SK-N-SH treated with all-trans-retinoic acid at 6 μM for 48 hours (cell line): ENCODE results near the gene NDRG2.

ENCODE experiments used
- ATAC-seq: fragments of 200-7000 bp; cut with Tn5 transposase; 3 replicates; pipeline ENCODE4 v1.9.1; 2020; ENCODE audit warnings: mild to moderate bottlenecking, moderate library complexity
- BACH2 ChIP-seq: fragments of 250-450 bp; sonication (Bioruptor Pico); IDR thresholded peaks from 2 replicates; pipeline ENCODE4 v1.9.0; 2021; ENCODE audit warnings: mild to moderate bottlenecking, borderline replicate concordance
- CSDC2 ChIP-seq: fragments of 250-450 bp; sonication (Bioruptor Pico); IDR thresholded peaks from 2 replicates; pipeline ENCODE4 v1.5.0; 2020; ENCODE audit warnings: mild to moderate bottlenecking, moderate library complexity
- PATZ1 ChIP-seq: fragments of 250-450 bp; sonication (Bioruptor Pico); IDR thresholded peaks from 2 replicates; pipeline ENCODE4 v1.8.0; 2020; ENCODE audit warnings: mild to moderate bottlenecking, moderate library complexity, borderline replicate concordance
- POU6F1 ChIP-seq: fragments of 250-450 bp; sonication (Bioruptor Pico); IDR thresholded peaks from 2 replicates; pipeline ENCODE4 v1.8.0; 2021; ENCODE audit warnings: low read depth, mild to moderate bottlenecking, moderate library complexity, borderline replicate concordance
- PPARA ChIP-seq: fragments of 250-450 bp; sonication (Bioruptor Pico); IDR thresholded peaks from 2 replicates; pipeline ENCODE4 v1.5.0; 2020; ENCODE audit warnings: mild to moderate bottlenecking, borderline replicate concordance
- RARB ChIP-seq: fragments of 250-450 bp; sonication (Bioruptor Pico); IDR thresholded peaks from 2 replicates; pipeline ENCODE4 v1.8.0; 2021; ENCODE audit warnings: mild to moderate bottlenecking, moderate library complexity
- SNAI2 ChIP-seq: fragments of 250-450 bp; sonication (Bioruptor Pico); IDR thresholded peaks from 2 replicates; pipeline ENCODE4 v1.5.0; 2020; ENCODE audit warnings: mild to moderate bottlenecking, moderate library complexity
- TCF4 ChIP-seq: fragments of 250-450 bp; sonication (Bioruptor Pico); IDR thresholded peaks from 2 replicates; pipeline ENCODE4 v1.8.0; 2021; ENCODE audit warnings: mild to moderate bottlenecking, moderate library complexity, borderline replicate concordance
- TSHZ2 ChIP-seq: fragments of 250-450 bp; sonication (Bioruptor Pico); IDR thresholded peaks from 2 replicates; pipeline ENCODE4 v1.5.0; 2020; ENCODE audit warnings: mild to moderate bottlenecking, moderate library complexity
- ZC3H10 ChIP-seq: fragments of 250-450 bp; sonication (Bioruptor Pico); IDR thresholded peaks from 2 replicates; pipeline ENCODE4 v1.5.1; 2021; ENCODE audit warnings: mild to moderate bottlenecking, moderate library complexity
- ZFP3 ChIP-seq: fragments of 250-450 bp; sonication (Bioruptor Pico); IDR thresholded peaks from 2 replicates; pipeline ENCODE4 v1.5.0; 2020; ENCODE audit warnings: mild to moderate bottlenecking, moderate library complexity
- ZFP30 ChIP-seq: fragments of 450-650 bp; formaldehyde crosslinking; IDR thresholded peaks from 2 replicates; pipeline ENCODE4 v1.5.0; 2022; ENCODE audit warnings: mild to moderate bottlenecking, moderate library complexity
- ZNF565 ChIP-seq: fragments of 450-650 bp; formaldehyde crosslinking; conservative IDR thresholded peaks from 2 replicates; pipeline ENCODE4 v1.5.0; 2020; ENCODE audit warnings: low read depth, mild to moderate bottlenecking, moderate library complexity
- ZNF70 ChIP-seq: fragments of 450-650 bp; formaldehyde crosslinking; IDR thresholded peaks from 2 replicates; pipeline ENCODE4 v1.5.0; 2020; ENCODE audit warnings: mild to moderate bottlenecking, moderate library complexity
- ZNF8 ChIP-seq: fragments of 450-650 bp; formaldehyde crosslinking; IDR thresholded peaks from 2 replicates; pipeline ENCODE4 v1.5.0; 2020; ENCODE audit warnings: mild to moderate bottlenecking, moderate library complexity
- TF ChIP-seq, protein P1 (sequence below): fragments of 250-450 bp; sonication (Bioruptor Pico); IDR thresholded peaks from 2 replicates; pipeline ENCODE4 v1.5.1; 2021; ENCODE audit warnings: mild to moderate bottlenecking, moderate library complexity

The NDRG2 gene

DNA sequence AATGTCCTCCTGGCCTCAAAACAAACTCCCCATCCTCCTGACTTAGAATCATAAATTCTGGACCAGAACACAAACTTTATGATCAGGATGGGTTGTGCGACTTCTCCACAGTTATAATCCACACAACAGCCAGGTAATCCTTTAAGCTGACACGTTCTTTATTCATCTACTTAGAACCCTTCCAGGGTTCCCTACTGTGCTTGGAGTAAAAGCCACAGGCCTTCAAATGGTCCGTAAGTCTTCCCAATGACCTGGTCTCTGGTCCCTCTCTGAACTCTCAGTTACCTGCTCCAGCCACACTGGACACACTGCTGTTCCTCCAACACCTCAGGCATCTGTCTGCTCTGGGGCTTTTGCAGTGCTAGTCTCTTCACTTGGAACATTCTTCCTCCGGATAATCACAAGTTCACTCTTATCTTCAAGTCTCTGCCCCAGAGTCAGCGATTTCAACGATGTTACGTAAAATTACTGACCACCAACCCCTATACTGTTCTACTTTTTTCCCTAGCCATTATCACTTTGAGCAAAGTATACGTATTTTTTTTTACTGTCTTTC lies 15.6 kb upstream of the NDRG2 start (continued):
- TF ChIP-seq TSHZ2 (CRISPR knock-in tag): no peak
- TF ChIP-seq ZNF70 (CRISPR knock-in tag): no peak
- no peak for TF ChIP-seq ZFP3 (CRISPR knock-in tag)
- no peak for TF ChIP-seq SNAI2 (CRISPR knock-in tag)
- TF ChIP-seq ZFP30: no peak
- no peak for TF ChIP-seq ZNF8 (CRISPR knock-in tag)
- TF ChIP-seq, protein P1, sequence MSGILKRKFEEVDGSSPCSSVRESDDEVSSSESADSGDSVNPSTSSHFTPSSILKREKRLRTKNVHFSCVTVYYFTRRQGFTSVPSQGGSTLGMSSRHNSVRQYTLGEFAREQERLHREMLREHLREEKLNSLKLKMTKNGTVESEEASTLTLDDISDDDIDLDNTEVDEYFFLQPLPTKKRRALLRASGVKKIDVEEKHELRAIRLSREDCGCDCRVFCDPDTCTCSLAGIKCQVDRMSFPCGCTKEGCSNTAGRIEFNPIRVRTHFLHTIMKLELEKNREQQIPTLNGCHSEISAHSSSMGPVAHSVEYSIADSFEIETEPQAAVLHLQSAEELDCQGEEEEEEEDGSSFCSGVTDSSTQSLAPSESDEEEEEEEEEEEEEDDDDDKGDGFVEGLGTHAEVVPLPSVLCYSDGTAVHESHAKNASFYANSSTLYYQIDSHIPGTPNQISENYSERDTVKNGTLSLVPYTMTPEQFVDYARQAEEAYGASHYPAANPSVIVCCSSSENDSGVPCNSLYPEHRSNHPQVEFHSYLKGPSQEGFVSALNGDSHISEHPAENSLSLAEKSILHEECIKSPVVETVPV (CRISPR knock-in tag): no peak
- no peak for TF ChIP-seq POU6F1 (CRISPR knock-in tag)
- TF ChIP-seq RARB (CRISPR knock-in tag): no peak

DNA sequence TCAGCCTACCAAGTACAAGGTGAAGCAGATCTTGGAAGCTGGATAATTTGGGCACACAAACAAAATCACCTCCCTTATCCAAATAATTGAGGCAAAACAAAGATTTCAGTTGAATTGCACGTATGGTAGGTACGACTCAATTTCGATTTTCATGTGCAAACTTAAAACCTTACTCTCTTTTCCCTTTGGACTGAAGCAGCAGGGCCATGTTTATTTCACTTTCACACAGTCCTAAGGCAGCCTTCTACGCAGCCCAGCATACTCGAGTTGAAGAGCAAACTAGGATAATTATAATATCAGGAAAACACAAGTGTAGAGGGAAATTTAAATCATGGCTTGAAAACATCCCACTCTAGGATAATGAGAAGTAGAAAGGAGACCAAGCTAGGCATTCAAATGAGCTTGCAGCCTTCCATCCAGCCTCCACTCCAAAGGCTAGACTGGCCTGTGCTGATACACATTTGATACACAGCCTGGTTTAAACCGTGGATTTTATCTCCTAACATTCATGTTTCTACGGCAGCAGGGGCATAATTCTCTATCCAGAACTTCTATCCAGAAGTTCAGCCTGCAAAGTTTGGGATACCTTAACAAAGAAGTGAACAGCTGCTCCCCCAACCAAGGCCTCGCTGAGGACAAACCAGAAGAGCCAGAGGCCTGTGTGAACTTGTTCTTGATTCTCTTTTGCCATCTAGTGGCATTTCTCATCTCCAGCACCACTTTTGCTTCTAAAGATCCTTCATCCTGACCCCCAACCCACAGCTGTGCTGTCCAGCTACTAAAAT lies 14.9 kb upstream of the NDRG2 start:
- ATAC-seq: peak; percentile 90
- TF ChIP-seq ZNF565 (CRISPR knock-in tag): no peak
- TF ChIP-seq PPARA: no peak
- no peak for TF ChIP-seq BACH2 (CRISPR knock-in tag)
- no peak for TF ChIP-seq CSDC2 (CRISPR knock-in tag)
- TF ChIP-seq PATZ1 (CRISPR knock-in tag): no peak
- TF ChIP-seq TCF4 (CRISPR knock-in tag): no peak
- TF ChIP-seq ZC3H10 (CRISPR knock-in tag): no peak
- TF ChIP-seq ZFP3 (CRISPR knock-in tag): no peak

- no peak for TF ChIP-seq ZFP30
- TF ChIP-seq PATZ1 (CRISPR knock-in tag): no peak
- ATAC-seq: no peak
These were observed 13.9 kb upstream of the NDRG2 start for GRCh38 chr14:21038441-21039422.
